HG03159 (cell line): ENCODE measurements around the gene SUMF1.
A peak's percentile ranks its signal among the peaks of the same experiment; 100 is the strongest.

Source experiments
- ATAC-seq: cut with Tn5 transposase; IDR thresholded peaks from one replicate; pipeline ENCODE4 v1.9.1; 2021; ENCODE audit warnings: mild to moderate bottlenecking, moderate library complexity; ENCODE audit not compliant: unreplicated experiment

SUMF1 gene

DNA sequence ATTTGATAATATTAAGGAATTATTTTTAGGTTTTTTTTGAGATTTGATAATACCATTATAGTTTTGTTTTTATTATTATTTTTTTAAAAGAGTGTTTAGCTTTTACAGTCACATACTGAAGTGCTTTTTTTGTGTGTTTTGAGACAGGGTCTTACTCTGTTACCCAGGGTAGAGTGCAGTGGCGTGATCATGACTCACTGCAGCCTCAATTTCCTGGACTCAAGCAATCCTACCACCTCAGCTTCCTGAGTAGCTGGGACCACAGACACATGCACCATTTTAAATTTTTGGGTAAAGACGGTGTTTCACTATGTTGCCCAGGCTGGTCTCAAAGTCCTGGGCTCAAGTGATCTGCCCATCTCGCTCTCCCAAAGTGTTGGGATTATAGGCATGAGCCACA, 73.0 kb downstream of the SUMF1 start:
- ATAC-seq = no peak

DNA sequence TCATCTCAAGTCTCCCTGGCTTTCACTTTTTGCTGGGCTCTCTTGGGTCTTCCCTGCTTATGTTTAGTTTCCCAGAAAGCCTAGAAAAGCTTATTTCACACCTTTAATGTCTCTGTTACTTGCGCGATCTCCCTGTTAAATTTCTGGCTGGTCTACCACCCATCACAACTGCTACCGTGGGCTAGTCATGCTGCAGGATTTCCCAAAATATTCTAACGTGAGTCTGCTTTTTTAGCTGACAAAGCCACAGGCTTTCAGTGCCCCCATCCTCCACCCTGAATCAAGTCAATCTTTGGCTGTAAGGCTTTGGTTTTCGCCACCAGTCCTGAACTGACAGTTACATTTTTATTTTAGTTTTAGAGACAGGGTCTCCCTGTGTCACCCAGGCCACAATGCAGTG, 74.1 kb downstream of the SUMF1 start:
- no peak for ATAC-seq

DNA sequence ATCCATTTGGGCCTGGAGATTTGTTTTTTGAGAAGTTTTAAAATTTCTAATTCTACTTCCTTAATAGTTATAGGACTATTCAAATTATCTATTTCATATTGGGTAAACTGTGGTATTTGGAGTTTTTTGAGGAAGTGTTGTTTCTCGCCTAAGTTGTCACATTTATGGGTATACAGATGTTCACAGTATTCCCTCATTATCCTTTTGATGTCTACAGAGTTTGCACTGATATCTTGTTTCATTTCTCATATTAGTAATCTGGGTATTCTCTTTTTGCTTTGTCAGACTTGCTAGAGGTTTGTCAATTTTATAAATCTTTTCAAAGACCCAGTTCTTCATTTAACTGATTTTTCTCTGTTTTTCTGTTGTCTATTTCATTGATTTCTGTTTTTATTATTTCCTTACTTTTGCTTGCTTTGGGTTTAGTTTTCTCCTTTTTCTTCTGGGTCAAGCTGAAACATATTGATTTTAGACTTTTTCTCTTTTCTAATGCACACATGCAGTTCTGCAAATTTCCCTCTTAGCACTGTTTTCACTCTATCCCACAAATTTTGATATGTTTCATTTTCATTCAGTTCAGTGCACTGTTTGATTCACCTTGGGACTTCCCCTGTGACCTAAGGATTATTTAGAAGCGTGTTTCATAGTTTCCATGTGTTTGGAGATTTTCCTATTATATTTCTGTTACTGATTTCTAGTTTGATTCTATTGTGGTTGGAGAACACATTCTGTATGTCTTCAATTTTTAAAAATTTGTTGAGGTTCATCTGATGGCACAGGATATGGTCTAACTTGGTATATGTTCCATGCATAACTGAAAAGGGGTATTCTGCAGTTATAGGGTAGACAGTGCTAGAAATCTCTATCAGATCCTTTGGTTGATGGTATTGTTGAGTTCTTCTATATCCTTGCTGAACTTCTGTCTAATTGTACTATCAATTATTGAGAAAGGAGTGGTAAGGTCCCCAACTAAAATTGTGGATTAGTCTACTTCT, 79.6 kb downstream of the SUMF1 start:
- peak; percentile 53 for ATAC-seq

DNA sequence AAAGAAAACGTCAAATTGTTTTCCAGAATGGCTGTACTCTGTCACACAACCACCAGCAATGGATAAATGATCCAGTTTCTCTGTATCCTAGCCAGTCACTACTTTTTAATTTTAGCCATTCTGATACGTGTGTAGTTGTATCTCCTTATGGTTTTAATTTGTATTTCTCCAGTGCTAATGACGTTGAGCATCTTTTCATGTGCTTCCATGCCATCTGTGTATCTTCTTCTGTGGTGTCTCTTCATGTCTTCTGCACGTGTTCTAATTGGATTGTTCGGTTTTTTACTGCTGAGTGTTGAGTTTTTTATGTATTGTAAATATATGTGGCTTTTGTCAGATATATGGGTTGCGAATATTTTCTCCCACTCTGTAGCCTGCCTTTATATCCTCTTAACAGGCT, 81.9 kb downstream of the SUMF1 start:
- no peak for ATAC-seq

DNA sequence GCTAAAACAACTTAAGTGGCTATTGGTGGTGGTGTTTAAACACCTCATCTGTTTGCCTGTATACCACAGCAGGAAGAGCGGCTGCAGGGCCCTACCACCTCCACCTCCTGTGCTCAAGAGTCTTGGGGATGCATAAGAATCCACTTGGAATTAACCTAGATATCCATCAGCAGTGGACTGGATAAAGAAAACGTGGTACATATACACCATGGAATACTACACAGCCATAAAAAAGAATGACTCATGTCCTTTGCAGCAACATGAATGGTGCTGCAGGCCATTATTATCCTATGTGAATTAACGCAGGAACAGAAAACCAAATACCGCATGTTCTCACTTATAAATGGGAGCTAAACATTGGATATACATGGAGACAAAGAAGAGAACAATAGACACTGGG, 87.1 kb downstream of the SUMF1 start:
- ATAC-seq = no peak

DNA sequence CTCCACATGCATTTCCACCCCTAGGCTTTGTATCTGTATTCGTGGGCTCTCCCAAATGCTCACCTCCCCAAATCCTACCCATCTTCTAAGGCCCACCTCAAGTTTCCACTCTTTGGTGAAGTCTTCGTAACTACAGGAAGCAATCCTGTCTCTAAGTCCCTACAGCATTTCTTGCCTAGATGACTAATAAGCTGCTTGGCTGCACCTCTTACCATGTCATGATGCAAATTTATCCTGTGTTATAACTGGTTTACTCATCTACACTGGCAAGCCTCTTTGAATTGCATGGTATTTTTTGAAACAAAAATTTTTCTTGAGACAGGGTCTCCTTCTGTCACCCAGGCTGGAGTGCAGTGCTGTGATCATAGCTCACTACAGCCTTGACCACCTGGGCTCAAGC, 90.6 kb downstream of the SUMF1 start:
- ATAC-seq = no peak

DNA sequence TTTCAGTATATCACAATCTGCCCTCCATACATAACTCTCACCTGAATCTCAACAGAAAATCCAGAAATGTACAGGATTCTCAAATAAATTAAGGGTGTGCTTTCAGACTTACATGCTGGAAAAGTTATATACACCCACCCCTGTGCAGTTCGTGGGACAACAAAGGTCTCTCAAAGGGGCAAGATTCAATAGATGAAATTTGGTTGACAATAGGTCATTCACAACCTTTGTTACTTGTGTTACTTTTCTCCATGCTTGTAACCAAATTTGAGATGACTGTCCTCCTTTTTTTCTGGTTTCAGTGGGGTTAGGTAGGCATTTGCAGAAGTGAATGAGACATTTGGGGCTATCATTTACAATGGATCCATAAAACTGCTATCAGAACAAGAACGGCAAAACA, 91.2 kb downstream of the SUMF1 start:
- no peak for ATAC-seq

DNA sequence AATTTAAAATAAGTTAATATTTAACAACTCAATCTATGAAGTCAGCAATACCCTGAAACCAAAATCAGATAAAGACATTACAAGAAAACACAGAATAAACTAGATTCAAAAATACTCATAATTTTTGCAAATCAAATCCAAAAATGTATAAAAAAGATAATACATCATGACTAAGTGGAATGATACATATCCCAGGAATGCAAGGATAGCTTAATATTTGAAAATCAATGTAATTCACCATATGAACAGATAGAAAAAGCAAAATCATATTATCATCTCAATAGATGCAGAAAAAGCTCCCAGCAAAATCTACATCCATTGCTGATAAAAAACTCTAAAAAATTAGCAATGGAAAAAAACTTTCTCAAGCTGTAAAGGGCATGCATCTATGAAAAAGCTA, 93.4 kb downstream of the SUMF1 start:
- no peak for ATAC-seq

DNA sequence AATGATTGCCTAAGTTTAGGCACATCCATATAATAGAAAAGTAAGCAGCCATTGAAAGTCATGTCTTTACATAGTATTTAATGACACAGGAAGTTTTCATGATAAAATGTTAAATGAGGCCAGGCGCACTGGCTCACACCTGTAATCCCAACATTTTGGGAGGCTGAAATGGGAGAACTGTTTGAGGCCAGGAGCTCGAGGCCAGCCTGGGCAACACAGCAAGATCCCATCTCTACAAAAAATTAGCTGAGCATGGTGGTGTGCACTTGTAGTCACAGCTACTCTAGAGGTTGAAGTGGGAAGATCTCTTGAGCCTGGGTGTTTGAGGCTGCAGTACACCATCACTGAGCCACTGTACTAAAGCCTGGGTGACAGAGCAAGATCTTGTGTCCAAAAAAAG, 104.5 kb downstream of the SUMF1 start:
- no peak for ATAC-seq

DNA sequence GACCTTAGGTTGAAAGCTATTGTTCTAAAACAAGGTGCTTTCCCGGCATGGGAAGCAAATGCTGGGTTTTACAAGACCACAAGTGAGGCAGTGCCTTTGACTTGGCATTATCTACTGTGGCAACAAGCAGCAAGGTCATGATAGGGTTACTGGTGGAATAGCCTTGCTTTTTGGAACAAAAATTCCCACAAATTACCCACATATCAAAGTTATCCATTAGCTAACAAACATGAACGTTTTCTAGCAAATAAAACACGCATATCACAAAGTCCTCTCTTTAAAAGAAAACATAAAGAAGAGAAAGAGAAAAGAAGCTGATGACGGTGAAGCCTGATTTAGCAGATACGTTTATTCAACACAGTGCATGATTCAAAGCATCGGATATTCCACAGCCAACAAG, 106.3 kb downstream of the SUMF1 start:
- no peak for ATAC-seq

DNA sequence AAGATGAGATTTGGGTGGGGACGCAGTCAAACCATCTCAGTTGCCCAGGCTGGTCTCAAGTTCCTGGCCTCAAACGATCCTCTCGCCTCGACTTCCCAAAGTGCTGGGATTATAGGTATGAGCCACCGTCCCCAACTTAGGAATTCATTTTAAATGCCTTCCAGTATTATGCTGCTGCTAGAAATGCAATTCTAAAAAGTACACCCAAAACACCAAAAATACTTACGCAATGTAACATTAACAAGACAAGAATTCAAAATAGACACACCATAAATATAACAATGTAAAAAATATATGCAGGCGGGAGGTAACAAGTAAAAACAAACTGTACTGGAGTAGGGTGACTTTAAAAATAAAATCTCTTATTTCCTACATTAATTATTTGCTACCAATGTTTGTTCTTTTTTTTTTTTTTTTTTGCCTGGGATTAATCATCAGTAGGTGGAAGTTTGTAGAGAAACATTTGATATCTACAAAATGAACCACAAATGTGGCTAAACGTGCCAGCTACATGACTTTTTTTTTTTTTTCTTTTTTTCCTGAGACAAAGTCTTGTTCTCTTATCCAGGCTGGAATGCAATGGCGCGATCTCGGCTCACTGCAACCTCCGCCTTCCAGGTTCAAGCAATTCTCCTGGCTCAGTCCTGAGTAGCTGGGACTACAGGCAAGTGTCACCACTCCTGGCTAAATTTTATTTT, 107.1 kb downstream of the SUMF1 start:
- no peak for ATAC-seq

DNA sequence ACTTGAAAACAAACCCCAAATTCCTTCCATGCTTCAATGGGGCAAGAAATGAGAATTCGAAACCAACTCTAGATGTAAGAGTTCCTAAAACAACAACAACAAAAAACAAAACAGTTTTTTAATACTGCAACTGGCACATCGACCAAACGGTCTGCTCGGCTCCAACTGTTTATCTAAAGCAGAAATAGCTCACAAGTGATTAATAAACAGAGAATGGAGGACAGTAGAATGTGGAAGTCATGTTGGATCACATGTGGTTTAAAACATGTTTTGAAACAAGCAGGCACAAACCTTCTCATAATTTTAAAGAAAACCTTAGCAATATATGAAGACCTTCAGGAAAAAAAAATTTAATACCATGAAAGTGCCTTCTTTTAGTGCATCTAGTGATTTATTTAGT, 108.8 kb downstream of the SUMF1 start:
- no peak for ATAC-seq

DNA sequence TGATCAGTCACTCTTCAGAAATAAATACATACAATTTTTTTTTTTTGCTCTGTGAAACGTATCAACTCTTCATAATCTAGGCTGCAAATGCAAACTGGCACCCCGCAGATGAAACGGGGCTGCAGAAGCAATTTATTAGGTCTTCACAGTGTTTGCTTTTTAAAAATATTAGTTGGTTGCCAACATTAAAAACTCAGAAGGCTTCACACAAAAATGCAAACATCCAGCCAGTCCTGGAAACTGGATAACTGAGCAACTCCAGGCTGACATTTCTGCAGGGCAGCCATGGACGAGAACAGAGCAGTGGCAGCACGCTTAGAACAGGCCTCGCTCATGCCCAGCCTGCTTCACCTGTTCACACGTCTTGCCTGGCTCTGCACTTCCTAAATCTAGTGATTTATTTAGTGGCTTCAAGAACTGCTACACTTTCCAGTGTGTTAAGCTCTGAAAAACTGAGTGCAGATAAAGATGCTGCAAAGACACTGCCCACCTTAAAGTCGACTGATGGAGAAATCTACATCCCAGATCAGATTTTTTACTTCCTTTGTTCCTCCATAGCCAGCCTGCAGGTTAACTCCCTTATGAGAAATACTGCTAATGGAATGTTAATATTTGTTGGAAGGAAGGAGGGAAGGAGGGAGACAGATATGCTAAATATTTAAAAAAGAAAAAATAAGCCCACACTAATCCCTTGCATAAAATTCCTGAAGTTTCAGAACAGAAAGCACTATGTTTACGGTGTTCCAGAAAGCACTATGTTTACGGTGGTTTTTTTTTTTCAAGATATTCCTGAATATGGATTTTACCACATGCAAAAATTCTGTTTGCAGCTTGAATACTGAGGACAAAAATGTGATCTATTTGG, 110.3 kb downstream of the SUMF1 start:
- ATAC-seq = no peak

DNA sequence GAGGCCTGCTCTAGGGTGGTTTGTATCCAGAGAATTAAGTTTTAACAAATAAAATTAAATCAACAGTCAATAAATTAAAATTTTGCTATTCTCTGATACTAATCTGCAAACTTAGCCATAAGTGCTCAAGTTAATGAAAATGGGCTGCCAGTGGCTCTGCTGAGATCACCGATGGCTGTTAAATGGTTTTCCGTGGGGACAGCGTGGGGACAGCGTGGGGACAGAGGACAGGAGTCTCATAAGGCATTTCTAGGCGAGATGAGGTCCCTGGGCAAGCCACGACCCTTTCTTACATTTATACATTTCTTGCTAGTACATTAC, 110.9 kb downstream of the SUMF1 start:
- no peak for ATAC-seq

DNA sequence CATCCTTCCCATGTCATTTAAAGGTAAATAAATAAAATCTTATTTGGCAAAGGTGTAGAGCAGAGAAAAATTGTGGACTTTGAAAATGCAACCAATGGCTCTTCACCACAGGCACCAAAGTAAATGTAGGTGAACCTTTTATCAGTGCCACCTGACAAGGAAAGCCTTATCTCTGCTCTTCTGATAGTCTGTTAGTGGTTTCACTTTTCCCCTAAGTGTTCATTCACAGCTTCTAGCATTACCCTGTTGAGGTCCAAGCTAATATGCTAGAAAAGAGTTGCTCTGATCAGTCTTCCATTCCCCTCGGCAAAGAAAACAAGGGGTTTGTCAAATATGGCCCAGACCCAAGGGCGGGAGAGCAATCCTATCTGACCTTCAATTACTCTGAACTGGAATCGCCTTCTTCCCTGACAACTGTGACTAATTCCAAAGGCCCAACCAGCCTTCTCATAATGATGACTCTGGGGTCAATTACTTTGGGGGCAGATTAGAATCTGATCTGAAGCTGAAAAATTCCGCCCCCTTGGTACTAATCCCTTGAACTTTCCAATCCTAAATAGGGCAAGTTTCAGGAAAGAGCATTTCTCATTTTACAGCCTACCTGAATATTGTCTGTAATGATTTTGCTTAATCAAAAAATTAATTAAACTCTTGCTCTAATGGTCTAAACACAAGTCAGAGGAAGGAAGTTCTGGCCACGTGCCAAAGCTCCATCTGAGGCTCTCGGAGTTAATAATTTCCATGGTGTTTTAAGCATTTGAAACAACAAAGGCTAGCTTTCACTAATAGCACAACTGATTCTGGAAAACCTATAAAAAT, 111.5 kb downstream of the SUMF1 start:
- ATAC-seq = no peak

DNA sequence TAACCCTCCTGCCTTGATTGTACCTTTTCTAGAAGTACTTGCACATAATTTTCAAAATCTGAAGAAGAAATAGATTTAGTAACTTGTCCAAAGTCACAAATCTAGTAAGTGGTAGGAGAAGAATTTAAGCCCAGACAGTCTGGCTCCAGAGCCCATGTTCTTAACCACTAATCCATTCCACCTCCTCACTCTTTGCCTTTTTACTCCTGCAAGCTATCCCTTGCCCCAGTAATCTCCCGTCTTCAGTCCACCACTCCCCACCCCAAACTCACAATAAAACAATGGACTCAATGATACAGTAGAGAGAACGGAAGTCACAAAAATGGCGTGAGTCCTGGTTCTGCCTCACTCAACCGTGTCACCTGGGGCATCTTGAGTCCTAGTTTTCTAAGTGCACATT, 115.2 kb downstream of the SUMF1 start:
- ATAC-seq = no peak

DNA sequence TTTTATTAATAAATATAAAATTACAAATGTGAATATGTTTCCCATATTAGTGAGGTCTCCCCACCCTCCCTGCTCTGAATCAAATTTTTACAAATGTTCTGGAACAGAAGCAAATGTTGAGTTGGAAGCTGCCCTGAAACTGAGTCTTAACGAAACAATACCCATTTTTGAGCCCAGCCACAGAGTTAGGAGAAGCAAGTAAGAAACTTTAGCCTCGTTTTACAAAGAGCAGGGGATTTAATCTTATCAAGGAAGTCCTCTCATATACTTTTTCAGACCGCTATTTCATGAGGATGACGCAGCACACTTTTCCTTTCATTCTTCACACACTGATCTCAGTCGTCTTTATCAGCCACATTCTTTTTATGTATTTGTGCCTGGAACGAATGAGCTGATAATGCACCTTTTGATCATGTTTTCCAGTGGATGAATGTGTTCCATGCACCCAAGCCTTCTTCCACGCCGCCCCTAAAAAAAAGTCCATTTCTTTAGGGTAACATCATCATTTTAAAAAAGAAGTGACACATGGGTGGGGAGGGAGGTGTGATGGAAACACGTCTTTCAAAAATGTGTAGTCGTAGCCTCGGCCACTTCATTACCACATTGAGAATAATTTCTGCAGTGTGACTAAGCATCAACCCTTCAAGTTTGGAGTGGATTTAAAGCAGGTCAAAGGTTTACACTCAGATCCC, 115.8 kb downstream of the SUMF1 start:
- ATAC-seq = peak; percentile 52

DNA sequence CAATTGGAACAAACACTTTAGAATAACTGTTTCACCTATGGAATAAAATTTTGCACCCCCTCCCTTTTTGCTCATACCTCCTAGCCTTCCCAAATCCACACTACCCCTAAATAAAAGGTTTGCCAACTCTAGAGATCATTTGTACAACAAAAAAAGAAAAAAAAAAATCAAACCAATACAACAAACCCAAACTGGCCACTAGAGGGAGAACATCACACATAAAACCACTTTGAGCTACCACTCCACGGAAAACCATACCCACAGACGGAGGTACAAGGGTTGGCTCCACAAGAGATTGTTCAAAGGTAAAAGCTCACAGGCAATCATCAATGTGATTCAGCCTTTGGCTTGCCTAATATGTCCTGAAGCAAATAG, 116.3 kb downstream of the SUMF1 start:
- peak; percentile 89 for ATAC-seq

DNA sequence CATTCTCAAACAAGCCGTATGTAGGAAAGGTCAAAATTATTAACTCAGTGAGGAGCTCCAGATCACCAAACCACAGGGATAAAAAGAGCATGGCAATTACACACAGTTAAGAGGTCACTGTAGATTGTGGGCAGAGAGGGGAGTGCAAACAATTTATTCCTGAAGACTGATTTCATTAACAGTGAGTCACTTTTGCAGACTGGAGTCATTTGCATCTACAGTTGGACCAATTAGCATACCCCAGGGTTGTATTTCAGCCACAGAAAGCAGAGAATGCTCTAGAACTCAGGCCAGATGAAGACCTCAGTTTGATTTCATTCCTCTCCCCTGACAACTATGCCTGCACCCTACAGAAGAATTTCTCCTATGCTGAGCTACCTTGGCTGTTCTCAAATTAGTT, 123.8 kb downstream of the SUMF1 start:
- ATAC-seq = no peak

DNA sequence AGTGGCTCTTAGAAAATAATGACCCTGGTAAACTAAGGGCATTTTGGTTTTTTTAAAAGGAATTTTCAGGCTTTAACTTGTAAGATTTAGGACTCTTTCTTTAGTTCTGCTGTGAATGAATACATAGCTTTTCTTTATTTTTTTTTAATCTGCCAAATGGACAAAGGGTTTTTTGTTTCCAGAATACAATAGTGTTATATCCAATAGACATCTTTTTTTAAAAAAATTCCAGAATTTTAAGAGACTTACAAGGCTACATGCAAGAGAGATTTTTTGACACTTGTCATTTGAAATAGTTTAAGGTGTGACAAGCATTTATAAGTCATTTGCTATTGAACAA, 125.8 kb downstream of the SUMF1 start:
- ATAC-seq = no peak
